HUDEP-2 (cell line): ENCODE results near the gene PDLIM4.

Experiments used
- DNase-seq, 76 experiments: peaks; one replicate each; lab custom pipeline; 2025; ENCODE audit not compliant: unreplicated experiment in 76 of 76; lab: John Stamatoyannopoulos, UW

PDLIM4 gene

DNA sequence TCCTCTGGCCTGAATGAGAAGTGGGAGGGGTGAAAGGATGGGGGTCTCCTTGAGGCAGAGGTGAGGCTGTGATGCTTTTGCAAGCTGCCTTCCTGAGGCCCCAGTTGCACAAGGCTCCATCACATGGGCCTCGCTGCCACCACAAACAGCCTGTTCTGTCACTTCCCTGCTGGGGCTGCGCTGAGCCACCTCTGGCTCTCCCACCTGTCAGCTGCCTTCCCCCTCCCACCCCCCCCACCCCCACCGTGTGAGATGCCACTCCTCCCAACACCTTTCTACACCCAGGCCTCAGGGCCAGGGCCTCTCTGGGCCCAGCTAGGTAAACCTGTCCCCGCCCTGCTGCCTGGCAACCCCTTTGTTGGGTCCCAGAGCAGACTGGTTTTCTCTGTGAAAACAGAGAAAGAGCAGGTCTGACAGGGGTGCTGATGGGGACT, 4.5 kb upstream of the PDLIM4 start:
- no peak for DNase-seq

DNA sequence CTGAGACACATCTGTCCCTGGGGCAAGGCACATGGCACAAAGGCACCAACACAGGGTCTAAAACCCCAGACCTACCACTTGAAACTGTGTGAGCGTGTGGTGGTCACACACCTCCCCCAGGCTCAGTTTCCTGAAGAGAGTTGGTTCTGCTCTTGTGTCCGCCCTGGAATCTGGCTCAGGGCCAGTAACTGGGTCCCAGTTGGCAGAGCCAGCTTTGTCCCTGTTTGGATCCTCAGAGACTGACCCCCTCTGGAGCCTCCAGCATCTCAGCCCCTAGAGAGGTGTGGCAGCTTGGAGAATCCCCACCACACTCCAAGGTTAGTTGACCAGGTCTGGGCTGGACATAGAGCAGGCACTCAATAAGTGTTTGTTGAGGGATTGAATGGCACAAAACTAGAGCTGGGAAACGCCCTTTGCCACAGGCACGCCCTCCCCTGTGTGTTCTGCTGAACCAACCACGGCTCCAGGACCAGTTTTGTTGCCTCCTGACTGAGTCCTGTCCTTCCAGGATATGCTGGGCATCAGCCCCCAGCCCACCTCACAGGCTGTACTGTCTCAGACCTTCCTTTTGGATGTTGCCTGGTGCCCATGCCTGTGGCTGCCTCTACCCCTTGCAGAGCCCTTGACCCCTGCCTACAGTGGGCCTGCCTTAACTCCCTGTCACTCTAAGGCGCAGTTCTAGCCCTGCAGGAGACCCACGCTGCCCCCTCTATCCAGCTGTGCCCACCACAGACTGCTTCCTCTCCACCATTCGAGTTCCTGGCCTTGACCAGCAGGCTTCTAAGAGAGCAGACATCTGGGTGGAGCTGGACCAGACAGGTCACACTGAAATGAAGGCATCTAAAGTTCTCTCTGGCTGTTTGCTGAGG, 3.8 kb upstream of the PDLIM4 start:
- peak in 12 of 76 experiments; percentile 10 to 29 (median 18) for DNase-seq

DNA sequence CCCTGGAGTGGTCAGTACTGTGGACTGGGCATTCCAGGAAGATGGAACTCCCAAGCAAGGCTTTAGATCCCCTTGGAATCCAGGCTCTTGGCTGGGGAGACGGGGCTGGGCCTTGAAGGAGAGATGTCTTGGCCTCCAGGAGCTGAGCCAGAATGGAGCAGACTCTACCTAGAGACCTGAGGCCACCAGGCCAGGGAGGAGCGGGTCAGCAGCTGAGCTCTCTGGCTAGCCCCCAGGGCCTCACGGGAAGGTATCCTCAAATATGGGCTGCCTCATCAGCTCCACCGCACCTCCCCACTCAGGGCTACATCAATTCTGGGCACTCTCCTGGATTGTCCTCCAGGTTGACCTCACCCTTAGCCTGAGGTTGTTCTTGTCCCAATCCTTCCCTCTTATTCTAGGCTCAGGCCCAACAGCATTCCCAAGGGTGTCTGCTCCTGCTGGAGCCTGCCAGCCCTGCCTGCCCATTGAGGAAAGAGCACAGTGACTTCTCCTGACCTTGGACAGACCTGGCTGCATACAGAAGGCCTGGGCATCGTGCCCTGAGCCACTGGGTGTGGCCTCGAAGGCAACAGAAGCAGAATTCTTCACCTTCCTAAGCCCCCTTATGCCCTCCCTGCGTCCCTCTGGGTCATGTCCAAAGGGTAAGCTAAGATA, 3.0 kb upstream of the PDLIM4 start:
- no peak for DNase-seq

DNA sequence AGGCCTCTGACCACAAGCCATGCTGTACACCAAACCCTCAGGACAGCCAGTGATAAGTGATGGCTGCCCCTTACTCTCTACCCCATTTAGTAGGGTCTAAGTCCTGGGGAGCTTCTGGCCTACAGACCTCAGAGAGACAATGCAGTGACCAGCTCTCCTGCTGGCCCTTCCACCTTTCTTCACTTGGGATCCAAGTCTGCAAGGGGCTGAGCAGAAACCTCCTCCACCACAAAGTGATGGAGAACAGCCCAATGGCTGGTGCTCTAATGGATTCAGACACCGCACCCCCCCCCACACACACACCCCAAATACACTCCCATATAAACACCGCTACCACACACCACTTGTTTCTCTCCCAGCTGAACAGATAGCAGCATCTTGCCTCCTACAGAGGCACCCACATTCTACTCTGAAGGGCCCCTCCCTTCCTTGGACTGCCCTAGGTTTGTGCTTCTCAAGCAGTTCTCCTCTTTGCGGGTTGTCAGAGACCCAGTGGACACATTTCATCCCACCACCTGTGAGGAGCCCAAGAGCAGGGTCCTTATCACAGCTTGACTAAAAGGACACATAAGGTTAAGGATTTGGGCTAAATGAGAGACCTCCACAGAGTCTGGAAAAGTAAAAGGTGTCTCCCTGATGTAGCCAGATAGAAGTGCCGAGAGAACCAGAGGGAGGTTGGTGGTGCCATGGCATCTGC, 1.3 kb upstream of the PDLIM4 start:
- DNase-seq, result peak in 1 of 76 experiments; percentile 14

DNA sequence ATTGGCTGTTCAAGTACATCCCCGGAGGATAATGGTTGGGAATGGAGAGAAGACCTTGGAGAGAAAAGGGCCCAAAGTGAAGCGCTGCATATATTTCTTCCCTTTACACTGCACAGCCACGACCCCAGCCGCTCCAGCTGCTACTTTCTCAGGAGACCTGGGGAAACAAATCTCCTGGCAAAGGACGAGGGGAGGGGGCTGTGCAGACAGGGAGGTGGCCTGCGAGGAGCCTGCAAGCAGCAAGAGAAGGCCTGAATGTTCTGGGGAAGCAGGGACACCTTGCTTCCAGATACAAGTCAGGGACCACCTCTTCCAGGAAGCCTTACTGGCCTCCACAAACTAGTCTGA, 739 bp upstream of the PDLIM4 start:
- no peak for DNase-seq

DNA sequence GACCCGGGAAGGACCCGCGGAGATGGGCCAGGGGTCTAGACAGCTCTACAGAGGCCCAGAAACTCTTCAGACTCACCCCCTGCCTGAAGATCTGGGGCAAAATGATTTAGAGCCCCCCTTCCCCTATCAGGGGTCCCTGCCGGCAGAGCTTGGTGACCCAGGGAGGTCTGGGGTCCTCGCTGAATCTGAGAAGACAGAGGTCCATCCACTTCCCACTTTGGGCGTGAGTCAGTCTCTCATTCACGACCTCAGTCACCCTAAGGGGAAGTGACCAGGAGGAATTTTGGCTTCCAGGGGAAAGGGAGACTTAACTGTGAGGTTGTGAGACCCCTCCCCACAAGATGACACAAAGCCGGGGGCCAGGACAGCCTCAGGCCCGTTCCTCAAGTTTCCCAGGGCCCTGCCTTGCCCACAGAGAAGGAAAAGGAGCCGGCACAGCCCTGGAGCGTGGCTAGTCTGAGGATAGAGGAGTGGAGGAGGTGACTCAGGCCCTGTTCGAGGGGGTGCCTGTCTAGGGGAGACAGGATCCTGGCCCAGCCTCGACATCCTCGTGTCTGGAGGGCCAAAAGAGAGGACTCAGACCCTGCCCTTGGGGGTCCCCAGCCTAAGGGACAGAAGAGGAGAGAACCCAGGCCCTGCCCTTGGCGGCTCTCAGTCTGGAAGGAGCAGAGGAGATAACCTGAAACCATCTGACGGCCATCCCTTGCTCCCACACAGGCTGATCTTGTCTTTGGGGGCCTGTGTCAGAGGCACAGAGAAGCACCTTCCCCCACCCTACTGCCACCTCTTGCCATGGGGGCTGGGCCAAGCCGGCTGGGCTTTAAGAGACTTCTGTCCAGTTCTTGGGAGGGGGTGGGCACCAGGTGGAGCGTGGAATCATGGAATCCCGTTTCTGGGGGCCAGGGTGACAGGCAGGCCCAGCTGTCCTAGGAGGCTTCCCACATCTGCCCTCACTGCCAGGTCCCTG, 889 bp downstream of the PDLIM4 start:
- DNase-seq, result peak in 4 of 76 experiments; percentile 7 to 23 (median 14)

DNA sequence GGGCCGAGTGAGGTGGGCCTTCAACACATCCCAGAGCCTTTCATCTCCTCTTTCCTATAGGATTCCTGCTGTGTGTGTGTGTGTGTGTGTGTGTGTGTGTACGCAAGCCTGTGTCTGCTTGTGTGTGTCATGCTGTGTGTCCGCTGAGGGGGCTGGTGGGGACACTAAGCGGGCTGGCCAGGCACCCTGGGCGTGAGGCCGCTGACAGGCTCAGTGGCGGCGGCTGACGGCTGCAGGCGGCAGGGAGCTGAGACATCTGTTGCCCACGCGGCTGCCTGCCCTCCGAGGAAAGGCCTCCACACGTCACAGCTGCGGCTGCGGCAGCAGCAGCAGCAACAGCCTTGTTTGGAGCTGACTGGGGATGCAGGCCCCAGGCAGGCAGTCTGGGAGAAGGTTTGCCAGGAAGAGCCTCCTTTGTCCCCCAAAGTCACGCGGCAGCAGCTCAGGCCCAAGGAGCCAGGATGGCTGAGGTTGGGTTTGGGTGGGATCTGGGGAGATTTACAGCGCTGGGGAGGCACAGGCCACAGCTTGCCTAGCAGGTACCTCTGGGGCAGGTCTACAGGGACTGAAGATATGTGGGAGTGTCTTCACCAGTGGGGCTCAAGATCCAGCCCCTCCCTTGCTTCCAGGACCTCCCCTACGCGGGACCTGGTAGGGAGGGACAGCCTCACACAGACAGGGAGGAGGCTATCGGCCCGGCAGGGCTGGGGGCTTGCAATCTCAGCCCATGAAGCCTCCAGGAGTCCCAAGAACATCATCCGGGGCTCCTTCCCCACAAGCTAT, 1.8 kb downstream of the PDLIM4 start:
- no peak for DNase-seq

DNA sequence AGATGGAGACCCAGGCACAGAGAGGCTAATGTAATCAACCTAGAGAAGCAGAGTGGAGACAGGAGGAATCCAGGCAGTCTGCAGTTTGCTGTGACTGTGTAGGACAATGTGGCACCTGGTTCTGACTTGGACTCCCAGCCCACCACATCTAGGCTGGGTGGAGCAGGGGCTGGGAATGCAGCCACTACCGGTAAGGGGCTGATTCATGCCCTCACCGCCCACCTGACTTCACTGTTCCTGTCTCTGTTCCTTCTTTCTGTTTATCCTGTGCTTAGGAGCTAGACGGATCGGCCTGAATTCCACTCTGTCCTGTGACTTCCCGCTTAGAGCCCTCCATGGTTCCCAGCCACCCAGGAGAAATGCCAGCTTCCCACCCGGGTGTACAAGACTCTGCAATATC, 2.6 kb downstream of the PDLIM4 start:
- DNase-seq, result no peak

DNA sequence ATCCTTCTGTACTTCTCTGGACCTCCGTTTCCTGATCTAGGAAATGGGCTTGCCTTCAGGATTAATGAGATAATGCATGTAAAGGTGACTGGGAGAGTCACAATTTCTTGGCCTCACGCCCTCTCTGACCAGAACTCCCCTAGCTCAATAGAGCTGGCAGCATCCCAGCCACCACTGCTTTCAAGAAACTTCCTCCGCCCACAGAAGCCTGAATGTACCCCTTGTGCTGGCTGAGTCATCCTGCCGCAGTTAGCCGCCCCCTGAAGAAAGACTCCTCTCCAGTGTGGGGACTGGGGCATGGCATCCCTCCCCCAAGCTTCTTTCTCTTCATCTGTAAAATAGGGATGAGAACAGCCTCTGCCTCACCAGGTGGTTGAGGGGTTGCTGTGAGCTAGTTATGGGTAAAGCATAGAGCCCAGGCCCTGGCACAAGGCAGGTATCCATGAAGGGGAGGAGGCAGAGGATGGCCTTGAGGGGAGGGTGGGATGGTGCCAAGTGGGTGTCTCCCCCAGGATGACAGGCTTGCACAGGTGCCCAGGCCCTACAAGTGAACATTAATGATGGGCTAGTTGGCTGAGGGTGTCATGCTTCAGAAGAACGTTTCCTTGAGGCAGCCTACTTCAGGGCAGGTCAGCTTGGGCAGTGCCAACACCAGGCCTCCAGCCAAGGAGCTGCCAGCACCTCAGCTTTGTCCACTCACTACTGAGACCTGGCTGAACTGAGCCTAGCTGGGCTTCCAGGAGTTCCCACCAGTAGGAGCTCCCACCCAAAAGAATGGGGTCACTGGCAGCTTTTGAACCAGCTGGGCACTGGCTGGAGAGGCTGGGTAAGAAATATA, 3.4 kb downstream of the PDLIM4 start:
- peak in 69 of 76 experiments; percentile 3 to 91 (median 65) for DNase-seq

DNA sequence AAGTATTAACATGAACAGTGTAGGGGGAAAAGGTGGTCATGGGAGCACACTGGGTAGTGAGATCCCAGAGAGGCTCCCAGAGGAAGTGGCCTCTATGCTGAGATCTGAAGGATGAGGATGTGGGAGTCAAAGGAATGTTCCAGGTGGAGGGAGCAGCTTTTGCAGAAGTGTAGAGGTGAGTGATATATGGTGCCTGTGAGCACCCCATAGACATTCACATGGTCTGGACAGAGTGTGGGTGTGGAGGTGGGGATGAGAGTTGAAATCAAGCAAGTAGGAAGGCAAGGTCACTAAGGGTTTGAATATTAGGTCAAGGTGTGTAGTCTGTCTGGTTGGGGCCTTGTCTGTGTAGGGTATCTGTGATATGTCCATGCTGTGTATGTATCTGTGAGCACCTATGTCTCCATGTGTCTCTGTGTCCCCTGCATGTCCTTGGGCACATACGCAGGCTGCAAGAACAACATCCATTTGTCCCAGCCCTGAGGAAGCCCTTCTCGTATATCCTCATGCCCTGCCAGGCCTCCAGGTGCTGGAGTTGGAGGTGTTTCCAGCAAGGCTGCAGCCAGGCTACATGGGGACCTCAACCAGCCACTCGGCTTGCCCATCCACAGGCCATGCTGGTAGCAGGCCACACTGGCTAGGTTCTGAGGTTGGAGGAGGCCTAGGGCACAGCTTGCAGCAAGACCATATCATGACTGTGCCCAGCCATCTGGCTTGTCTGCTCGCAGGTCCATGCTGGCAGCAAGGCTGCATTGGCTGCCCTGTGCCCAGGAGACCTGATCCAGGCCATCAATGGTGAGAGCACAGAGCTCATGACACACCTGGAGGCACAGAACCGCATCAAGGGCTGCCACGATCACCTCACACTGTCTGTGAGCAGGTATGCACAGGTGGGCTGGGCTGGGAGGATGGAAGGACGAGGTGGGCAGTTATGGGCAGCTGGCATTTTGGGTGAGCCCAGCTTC, 4.7 kb downstream of the PDLIM4 start:
- no peak for DNase-seq

DNA sequence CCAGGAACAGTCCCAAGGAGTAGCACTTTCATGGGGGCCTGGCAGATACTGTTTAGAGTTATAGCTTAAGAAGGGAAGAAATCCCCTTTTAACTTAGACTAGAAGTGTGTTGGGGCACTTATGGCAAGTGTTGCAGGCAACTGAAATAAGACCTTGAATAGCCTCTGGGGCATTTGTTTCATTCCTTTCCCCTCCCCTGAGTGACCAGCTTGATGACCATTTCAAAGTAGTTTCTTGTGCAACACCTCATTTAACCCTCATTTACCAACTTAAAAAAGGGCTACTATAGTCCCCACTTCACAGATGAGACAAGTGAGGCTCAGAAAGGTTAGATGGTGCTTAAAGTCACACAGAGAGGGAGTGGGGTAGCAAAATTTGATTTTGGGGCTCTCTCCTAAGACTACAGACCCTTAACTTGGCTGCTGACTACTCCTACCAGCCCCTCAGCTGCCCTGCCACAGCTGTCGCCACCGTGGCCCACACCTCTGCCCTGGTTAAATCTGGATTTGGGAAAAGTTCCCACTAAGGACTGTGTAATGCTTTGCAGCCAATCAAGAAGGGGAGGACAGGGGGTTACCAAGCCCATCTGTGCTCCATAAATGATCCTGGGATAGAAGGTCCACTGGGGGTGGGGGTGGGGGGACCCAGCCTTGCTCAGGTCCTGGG, 5.5 kb downstream of the PDLIM4 start:
- DNase-seq, result no peak

DNA sequence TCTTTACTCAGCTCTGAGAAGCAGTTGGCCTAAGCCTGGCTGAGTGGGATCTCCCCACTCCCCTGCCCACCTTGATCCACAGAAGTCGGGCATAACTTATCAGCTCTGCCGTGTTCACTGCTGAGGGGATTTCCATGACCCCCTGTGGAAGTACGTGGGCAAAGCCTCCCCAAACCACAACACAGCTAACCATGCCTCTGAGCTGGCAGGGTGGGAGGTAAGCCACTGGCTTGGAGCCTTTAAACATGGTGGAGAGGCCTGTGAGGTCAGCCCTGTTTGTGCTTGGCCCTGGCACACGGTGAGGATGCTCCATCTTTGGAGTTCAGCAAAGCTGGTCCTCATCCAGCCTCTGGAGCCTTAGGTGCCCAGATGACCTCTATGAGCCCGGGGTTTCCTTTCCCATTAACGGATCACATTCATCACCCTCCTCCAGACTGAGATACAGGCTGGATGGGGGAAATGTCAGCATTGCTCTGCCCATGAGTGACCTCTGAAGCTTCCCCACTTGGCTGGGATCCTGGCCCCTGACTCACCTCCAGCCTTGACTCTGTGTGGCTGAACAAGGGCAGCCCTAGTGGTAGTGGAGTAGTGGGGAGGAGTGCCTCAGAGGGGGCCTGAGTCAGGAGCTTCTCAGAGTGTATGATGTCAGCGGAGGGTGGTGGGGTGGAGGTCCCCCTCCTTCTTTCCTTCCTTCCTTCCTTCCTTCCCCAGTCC, 6.2 kb downstream of the PDLIM4 start:
- peak in 2 of 76 experiments; percentile 25 to 36 for DNase-seq

DNA sequence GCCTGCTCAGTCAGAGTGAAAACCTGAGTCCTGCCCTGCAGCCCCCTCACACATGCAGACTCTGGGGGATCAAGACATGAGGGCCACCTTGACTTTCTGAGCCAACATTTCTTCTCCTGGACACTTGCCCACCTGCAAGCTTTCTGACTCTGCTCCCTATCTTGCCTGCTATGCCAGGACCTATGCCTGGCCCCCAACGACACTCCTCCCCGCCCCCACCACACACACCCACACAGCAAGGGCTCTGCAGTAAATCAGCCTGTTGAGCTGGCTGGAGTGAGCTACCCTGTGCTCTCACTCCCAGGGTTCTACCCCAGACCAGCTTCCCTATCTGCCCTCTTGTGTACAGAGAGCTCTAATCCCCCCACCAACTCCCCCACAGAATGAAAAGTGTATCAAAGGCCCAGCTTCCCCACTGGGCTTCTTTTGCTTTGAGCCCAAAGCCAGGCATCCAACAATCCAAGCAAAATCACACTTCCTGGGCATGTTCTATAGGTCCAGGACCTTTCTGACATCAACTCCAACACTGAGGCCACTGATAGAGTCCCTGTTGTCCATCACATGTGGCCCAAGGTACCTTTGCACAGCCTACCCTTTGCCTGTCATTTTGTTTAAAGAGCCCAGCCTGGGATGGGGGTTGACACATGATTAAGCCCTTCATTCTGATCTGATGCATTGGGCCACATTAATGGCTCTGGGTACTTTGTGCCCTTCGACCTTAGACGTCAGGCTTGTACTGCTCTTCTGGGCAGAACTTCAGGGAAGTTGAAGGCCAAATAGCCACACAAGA, 7.2 kb downstream of the PDLIM4 start:
- peak in 8 of 76 experiments; percentile 5 to 46 (median 22) for DNase-seq

DNA sequence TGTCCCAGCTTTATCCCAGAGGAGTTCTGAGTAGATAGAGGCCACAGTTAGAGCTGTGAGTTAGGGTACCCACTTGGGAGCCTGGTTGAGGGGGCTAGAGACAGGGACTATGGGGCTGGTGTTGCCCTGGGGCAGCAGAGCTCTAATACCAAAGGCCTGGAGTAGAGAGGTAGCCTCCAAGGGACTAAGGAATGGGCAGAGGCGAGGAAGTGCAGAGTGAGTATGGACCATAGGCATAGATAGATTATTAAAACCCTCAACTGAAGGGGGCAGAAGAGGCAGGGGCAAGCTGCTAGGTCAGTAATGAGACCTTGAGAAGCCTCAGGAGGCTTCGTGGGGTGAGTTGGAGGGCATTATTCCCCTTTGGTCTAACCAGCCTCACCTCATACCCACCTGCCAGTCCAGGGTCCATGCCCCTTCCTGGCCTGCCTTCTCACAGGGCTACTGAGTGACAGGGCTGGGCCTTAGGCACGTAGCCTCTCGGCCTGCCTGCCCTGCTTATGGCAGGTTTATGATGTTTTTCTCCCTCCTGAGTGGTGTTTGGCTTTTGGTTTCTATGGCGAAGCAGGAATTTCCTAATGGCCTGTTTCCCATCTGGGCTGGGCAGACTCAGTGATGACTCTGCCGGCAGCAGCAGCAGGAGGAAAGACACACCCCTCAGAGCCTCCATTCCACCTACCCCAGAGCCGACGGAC, 8.0 kb downstream of the PDLIM4 start:
- no peak for DNase-seq
